Stomach (tissue), 9 donors: ENCODE data around the gene SLC17A9. TPM values are rescaled to one million over a fixed set of nuclear protein-coding genes. Genes with fewer than 3 reads are reported as not detected.

ENCODE experiments used
- DNase-seq, 2 donors: peaks; one replicate each; pipeline versions ENCODE4 v3.0.0 to v3.0.0-alpha.2; 2013 to 2019
- H3K27ac ChIP-seq, 5 donors: fragments of 200-600 bp in 4 of 5; sonication (generic) in 4 of 5; one replicate each; pipeline ENCODE4 v1.5.1; 2013 to 2019; ENCODE audit warnings: mild to moderate bottlenecking in 1 of 5, moderate library complexity in 1 of 5
- H3K27me3 ChIP-seq, 3 donors: fragments of 200-600 bp; sonication (generic); one replicate each; pipeline ENCODE4 v1.5.1; 2017 to 2019; ENCODE audit warnings: mixed run types in 1 of 3
- H3K36me3 ChIP-seq, 4 donors: fragments of 200-600 bp; sonication (generic); 1 replicate in 3 of 4; 2 replicates in 1 of 4; pipeline ENCODE4 v1.5.1; 2016 to 2019
- H3K4me1 ChIP-seq, 4 donors: fragments of 200-600 bp; sonication (generic); one replicate each; pipeline ENCODE4 v1.5.1; 2016 to 2019
- H3K4me3 ChIP-seq, 4 donors: fragments of 200-600 bp; sonication (generic) in 3 of 4; one replicate each; pipeline ENCODE4 v1.5.1; 2016 to 2019; ENCODE audit warnings: mild to moderate bottlenecking in 1 of 4
- H3K9me3 ChIP-seq, 4 donors: fragments of 200-600 bp; sonication (generic); one replicate each; pipeline ENCODE4 v1.5.1; 2016 to 2019
- EP300 ChIP-seq: sonication (generic); formaldehyde crosslinking; IDR thresholded peaks from one replicate; pipeline ENCODE4 v1.6.1; 2017; ENCODE audit warnings: antibody characterized with exemption
- POLR2A ChIP-seq, 4 donors: fragments of 450-650 bp; IDR thresholded peaks; one replicate each; pipeline ENCODE4 v1.6.1; 2016; ENCODE audit warnings: antibody characterized with exemption in 4 of 4, control low read depth in 2 of 4, mild to moderate bottlenecking in 1 of 4, moderate library complexity in 1 of 4
- POLR2AphosphoS5 ChIP-seq, 3 donors: sonication (generic); formaldehyde crosslinking; IDR thresholded peaks; one replicate each; pipeline ENCODE4 v1.6.1; 2016; ENCODE audit warnings: antibody characterized with exemption in 3 of 3
- WGBS, 5 donors: extraction: QIAGEN DNeasy Blood & Tissue Kit in 3 of 5; methylation state at CpG; one replicate each; pipeline versions ENCODE4 v1.1.5 to v1.1.7; 2013 to 2018; 5-methylcytosine and 5-hydroxymethylcytosine counted together
- intact Hi-C: fragments of 100-400 bp; cut with DNase I; formaldehyde crosslinking; loops from one replicate; pipeline ENCODE4 v1.15.1; 2023; ENCODE audit warnings: low total_unique reads
- polyA plus RNA-seq, 3 donors: library from polyadenylated mRNA; stranded (reverse); fragments of 200-250 nt; gene quantifications; one replicate each; pipeline ENCODE4 v1.2.3, GENCODE V29; 2013
- total RNA-seq, 5 donors: library from RNA; depleted of rRNA; stranded (reverse); fragments of >200 nt; gene quantifications; one replicate each; pipeline versions ENCODE4 v1.1.0 to v1.2.3, GENCODE V29; 2014 to 2016
- TF ChIP-seq, protein P1 (sequence below), 7 experiments: fragments of 450-650 bp in 4 of 7; fragments of 200-600 bp in 3 of 7; sonication (generic) in 3 of 7; IDR thresholded peaks; one replicate each; pipeline ENCODE4 v1.5.1; 2016 to 2019; ENCODE audit warnings: antibody characterized with exemption in 7 of 7, control low read depth in 2 of 7, mild to moderate bottlenecking in 1 of 7
- donor health status: healthy with polysubstance abuse.
- donor health status: Bipolar disorder and iron deficiency.
- donor health status: healthy.

SLC17A9 gene
- total and polyA plus RNA-seq, 8 donors: 1.1 to 76.4 (median 12.6) TPM

DNA sequence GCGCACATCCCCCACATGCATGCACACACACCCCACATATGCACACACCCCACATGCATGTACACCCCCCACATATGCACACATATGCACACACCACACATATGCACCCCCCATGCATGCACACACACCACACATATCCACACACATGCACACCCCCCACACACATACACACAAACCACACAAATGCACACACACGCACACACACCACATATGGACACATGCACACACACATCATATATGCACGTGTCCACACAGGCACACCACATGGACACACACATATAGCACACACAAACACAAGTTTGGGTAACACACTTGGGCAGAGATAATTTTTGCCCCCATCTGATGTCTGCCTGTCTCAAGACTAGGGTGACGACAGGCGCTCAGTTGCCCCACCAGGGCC is 45.9 kb downstream of the SLC17A9 start:
- Histone ChIP-seq H3K4me3 (no peak overlapping the region), H3K4me1 (no peaks in the 10 kb centered on the region), H3K27ac (no peak overlapping the region), H3K9me3 (peaks cover 0 to 7% (median 0%) of the 10 kb centered on the region in 4 donors), H3K36me3 (no peaks in the 10 kb centered on the region), H3K27me3 (peaks cover 5 to 100% (median 75%) of the 10 kb centered on the region in 3 donors)
- DNase-seq: no peak
- no peak for TF ChIP-seq POLR2A (IDR thresholded peaks at IDR 0.05)
- no peak for TF ChIP-seq POLR2AphosphoS5 (IDR thresholded peaks at IDR 0.05)
- TF ChIP-seq, protein P1, sequence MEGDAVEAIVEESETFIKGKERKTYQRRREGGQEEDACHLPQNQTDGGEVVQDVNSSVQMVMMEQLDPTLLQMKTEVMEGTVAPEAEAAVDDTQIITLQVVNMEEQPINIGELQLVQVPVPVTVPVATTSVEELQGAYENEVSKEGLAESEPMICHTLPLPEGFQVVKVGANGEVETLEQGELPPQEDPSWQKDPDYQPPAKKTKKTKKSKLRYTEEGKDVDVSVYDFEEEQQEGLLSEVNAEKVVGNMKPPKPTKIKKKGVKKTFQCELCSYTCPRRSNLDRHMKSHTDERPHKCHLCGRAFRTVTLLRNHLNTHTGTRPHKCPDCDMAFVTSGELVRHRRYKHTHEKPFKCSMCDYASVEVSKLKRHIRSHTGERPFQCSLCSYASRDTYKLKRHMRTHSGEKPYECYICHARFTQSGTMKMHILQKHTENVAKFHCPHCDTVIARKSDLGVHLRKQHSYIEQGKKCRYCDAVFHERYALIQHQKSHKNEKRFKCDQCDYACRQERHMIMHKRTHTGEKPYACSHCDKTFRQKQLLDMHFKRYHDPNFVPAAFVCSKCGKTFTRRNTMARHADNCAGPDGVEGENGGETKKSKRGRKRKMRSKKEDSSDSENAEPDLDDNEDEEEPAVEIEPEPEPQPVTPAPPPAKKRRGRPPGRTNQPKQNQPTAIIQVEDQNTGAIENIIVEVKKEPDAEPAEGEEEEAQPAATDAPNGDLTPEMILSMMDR (IDR thresholded peaks at IDR 0.05): no peak
- TF ChIP-seq EP300: no peak
- 70 to 86% (median 75%) methylated on average over 5 of the region's 5 CpGs for WGBS, 5 donors
- intact Hi-C loops: no loop called here

DNA sequence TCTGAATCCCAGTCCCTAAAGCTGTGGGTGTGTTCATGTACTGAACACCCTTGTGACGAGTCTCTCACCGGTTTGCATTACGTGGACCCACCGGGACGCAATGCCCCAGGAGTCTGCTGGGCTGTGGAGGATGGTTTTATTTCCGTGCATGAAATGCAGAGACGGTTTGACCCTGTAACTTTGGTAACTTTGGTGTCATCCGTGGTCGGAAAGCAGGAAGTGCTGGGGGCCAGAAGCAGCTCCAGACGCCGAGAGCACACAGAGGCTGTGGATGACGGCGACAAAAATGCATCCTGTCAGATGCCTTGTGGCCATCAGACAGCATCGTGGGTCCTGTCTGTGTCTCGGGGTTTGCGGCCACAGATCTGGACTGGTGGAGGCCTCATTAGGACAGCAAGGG is 47.1 kb downstream of the SLC17A9 start:
- TF ChIP-seq, protein P1 (IDR thresholded peaks at IDR 0.05): no peak
- TF ChIP-seq EP300: no peak
- no peak for TF ChIP-seq POLR2AphosphoS5 (IDR thresholded peaks at IDR 0.05)
- no peak for TF ChIP-seq POLR2A (IDR thresholded peaks at IDR 0.05)
- DNase-seq: no peak
- H3K27me3 ChIP-seq: peaks cover 8 to 100% (median 85%) of the 10 kb centered on the region in 3 donors
- no peaks in the 10 kb centered on the region for H3K36me3 ChIP-seq
- intact Hi-C loops: no loop called here
- peaks cover 0 to 7% (median 0%) of the 10 kb centered on the region in 4 donors for H3K9me3 ChIP-seq
- H3K4me1 ChIP-seq: peaks cover 0 to under 1% (median under 1%) of the 10 kb centered on the region in 4 donors
- WGBS, 5 donors: 56 to 75% (median 69%) methylated on average over 16 of the region's 16 CpGs
- no peak overlapping the region for H3K27ac ChIP-seq
- no peak overlapping the region for H3K4me3 ChIP-seq

DNA sequence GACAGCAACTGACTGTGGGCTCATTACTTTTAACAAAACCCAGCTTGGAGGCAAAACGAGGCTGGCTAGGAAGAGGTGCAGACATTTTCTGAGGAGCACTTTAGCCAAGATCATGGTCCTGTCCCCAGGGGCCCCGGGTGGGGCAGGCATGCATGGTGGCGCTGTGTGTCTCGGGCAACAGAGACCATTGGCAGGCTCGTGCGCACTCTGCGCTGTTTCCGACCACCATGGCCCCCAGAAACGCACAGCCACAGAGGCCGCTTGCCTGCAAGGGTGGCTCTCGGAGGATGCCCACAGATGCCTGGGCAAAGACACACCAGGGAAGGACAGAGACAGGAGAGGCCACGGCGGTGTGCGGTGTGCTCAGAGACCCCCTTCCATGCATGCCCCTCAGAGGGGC is 47.5 kb downstream of the SLC17A9 start:
- no peak for DNase-seq
- peaks cover 0 to 7% (median 0%) of the 10 kb centered on the region in 4 donors for H3K9me3 ChIP-seq
- intact Hi-C loops: loop anchor here (10.0 kb wide), 2 partner anchors 95 to 125 kb away; no protein-coding TSS in a partner anchor
- no peak overlapping the region for H3K27ac ChIP-seq
- H3K4me1 ChIP-seq: peaks cover 0 to 5% (median 3%) of the 10 kb centered on the region in 4 donors
- no peak overlapping the region for H3K4me3 ChIP-seq
- TF ChIP-seq EP300 (no peak), POLR2A (IDR thresholded peaks at IDR 0.05) (no peak), POLR2AphosphoS5 (IDR thresholded peaks at IDR 0.05) (no peak)
- TF ChIP-seq, protein P1 (IDR thresholded peaks at IDR 0.05): no peak
- H3K27me3 ChIP-seq: peaks cover 13 to 100% (median 90%) of the 10 kb centered on the region in 3 donors
- 83 to 87% (median 84%) methylated on average over 6 to 14 of the region's 14 CpGs for WGBS, 5 donors
- H3K36me3 ChIP-seq: no peaks in the 10 kb centered on the region

DNA sequence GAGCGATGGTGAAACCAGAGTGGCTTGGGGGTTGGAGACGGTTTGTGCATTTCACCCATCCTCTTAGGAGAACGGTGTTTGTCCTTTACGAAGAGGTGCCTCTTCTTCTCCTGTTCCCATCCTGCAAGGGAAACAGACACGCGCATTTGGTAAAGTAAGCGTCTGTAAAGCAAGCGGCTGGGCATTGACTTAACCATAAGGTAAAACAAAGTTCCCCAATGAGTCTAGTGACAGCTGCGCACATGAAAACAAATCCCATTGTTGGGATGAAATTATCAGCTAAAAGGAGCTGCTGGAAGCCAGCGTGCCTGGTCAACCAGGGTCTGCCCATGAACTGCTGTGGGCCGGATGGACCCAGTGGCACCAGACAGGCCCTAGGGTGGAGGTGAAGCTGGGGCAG is 48.4 kb downstream of the SLC17A9 start:
- intact Hi-C loops: loop anchor here (10.0 kb wide), 2 partner anchors 96 to 126 kb away; no protein-coding TSS in a partner anchor
- no peak overlapping the region for H3K4me3 ChIP-seq
- TF ChIP-seq, protein P1 (IDR thresholded peaks at IDR 0.05): no peak
- TF ChIP-seq POLR2AphosphoS5 (IDR thresholded peaks at IDR 0.05) (no peak), EP300 (no peak), POLR2A (IDR thresholded peaks at IDR 0.05) (no peak)

More for the DNA sequence above, 48.4 kb downstream of the SLC17A9 start:
- Histone ChIP-seq H3K9me3 (peaks cover 0 to 7% (median 0%) of the 10 kb centered on the region in 4 donors), H3K36me3 (no peaks in the 10 kb centered on the region), H3K27me3 (peaks cover 21 to 100% (median 93%) of the 10 kb centered on the region in 3 donors), H3K27ac (no peak overlapping the region), H3K4me1 (peaks cover 0 to 14% (median 9%) of the 10 kb centered on the region in 4 donors)
- 39 to 58% (median 43%) methylated on average over 11 of the region's 11 CpGs for WGBS, 5 donors
- no peak for DNase-seq
